HG02970 (cell line): ENCODE data around the gene C14orf93.
"Not testable (repeated sequence)": the region's sequence is repeated elsewhere in the genome, so short reads cannot be mapped to it uniquely, and the experiment has no call there.

Experiments used
- ATAC-seq: cut with Tn5 transposase; IDR thresholded peaks from one replicate; pipeline ENCODE4 v1.9.1; 2021; ENCODE audit warnings: mild to moderate bottlenecking, moderate library complexity, moderate number of reproducible peaks; ENCODE audit not compliant: unreplicated experiment, low FRiP score

The C14orf93 gene

DNA sequence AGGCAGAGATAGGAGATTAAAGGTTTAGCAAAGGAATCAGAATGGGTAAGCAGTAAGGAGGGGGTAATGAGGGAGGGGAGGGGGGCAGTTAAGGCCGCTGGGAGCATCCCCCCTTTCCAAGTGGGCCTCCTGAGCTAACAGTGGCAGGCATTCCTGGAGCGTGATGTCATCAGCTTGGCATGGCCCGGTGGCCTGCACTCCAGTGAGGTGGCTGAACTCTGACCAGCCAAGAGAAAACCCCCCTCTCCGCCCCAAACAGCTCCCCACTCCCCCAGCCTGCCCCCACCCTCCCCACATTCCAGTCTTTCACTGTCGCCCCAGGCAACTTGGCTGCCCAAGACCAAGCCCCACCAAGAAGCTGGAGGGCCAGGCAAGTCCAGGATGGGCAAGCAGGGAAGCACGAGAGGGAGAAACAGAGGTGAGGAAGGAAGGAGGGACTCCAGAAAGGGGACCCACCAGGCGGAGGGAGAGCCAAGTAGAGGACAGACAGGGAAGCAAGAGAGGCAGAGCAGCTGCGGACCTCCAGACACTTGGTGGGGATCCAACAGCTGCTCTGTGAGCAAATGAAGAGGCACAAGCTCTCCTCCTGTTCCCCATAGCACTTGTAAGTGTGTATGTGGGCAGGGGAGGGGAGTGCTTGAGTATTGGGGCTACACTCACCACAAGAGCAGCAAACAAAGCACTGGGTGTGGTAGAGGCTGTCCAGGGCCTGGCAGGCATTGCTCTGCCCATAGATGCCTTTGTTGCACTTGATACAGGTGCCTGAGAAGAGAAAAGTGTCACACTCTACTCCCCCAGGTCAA lies 32.1 kb downstream of the C14orf93 start:
- no peak for ATAC-seq

DNA sequence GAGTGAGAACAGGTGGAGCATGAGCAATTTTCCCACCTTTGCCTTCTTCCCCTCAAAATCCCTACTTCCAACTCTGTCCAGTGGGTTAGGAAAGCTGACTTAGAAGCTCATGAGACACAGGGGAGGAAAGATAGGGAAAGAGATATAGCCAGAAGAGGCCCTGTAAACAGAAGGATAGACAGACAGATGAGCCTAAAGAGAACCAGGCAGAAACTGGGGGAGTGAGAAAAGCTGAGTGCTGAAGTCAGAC lies 32.6 kb downstream of the C14orf93 start:
- no peak for ATAC-seq

DNA sequence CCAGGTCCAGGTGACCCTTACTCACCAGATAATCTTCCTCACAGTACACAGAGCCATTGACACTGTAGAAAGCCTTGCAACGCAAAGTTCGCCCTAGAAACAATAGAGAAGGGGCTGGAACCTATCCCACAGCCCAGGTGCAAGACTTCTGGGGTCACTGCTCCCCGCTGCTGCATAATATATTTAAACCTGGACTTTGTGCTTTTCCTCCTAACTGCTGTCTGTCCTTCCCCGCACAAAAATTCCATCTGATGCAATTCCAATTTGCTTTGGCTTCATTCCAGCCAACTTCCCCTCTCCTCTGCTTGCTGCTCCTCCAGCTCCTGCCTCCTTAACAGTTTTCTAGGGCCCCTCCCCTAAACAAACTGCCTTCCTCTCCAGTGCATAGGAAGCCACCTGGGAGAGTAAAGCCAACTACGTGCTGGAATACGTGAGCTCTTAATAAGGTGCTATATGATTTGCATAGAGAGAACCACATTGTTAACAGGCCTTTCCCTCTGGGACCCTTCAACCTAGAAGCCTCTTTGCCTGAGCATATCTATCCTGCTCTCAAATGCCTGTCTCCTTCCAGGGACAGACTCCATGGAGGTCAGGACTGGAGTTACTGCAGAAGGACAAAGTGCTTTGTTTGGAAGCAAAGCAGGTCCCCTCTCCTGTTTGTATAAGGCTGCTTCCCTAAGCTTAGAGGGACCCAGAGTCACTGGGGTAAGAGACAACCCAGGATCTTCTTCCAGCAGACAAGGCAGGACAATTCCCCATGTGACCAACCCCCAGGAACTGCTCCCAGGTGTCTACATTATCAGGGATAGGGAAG lies 33.1 kb downstream of the C14orf93 start:
- ATAC-seq, result no peak

DNA sequence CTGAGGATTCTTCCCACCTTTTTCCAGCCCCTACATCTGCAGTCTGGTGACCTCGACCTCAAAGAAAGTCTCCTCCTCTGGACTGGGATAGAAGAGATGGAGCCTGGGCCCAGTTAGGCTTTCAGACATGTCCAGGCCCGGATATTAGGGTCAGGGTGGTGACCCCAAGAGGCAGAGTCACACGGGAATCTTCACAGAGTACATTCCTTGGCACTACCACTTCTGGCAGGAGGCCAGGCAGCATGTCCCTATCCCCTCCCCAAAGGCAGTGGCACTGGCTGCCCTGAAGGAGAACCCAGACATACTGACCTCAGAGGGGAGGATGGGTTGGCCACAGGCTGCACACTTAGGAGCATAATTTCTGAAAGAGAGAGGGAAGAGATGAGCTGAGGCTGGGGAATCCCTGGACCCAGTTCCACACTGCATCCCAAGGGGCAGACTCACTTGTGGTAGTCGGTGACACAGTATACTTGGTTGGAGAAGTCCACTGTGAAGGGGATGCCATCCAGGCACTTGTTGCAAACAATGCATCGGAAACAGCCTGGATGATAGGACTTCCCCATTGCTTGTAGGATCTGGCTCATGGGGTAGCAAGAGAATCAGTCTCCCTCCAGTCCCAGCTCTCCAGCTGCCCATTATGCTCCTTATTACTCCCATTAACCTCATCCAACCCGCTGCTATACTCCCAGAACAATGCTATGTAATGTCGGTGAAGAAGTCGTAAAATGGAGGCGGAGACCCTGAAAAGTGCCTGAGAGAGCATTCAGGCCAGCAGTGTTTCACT lies 35.2 kb downstream of the C14orf93 start:
- ATAC-seq, result no peak

- no peak for ATAC-seq
These were observed 36.5 kb downstream of the C14orf93 start for GRCh38 chr14:22973217-22974032.

DNA sequence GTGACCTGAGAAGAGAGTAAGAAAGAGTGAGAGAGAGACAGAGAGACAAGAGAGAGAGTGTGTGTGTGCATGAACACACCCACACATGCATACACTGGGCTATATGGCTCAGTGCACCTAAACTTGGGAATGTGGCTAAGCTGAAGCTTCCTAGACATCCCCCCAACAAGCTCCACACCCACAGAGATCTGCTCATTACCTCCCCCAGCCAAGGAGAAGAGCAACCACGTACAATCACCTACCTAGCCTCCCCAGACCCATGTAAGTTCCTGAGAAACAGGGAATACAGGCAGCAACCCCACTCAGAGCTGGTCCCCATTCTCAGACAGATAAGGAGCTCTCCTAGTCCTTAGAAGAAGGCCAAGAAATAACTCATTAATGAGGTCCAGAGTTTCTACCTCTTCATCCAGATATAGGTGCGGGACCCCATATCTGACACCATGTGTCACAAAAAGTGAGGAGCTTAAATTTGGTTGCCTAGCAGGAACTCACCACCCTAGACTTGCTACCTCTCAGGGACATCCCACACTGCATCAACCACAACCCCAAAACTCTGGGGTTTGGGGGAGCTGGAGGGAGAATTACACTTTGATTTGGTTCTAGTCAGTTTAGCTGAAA lies 37.5 kb downstream of the C14orf93 start:
- no peak for ATAC-seq

GRCh38 chr14:22971152-22971551 lies 38.8 kb downstream of the C14orf93 start:
- no peak for ATAC-seq

DNA sequence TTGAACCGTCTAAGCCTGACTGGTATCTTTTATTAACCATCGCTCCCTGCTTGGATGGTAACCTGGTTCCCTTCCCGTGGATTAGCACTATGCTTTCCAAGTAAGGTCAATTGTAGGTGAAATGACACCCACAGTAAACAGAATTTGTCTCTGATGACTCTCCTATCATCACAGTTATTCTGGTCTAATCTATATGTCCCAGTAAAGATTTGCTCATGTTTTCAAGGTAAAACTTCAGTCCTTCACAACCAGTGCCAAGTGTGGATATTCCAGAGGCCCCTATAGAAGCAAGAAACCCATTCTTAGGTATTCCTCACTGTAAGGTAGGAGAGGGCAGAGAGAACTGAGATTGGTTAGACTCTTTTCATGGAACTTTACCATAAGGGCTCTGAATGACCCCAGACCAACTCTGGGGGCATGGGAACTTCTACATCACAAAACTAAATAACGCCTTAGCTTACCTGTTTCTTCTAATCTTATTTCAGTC lies 43.1 kb downstream of the C14orf93 start:
- no peak for ATAC-seq

DNA sequence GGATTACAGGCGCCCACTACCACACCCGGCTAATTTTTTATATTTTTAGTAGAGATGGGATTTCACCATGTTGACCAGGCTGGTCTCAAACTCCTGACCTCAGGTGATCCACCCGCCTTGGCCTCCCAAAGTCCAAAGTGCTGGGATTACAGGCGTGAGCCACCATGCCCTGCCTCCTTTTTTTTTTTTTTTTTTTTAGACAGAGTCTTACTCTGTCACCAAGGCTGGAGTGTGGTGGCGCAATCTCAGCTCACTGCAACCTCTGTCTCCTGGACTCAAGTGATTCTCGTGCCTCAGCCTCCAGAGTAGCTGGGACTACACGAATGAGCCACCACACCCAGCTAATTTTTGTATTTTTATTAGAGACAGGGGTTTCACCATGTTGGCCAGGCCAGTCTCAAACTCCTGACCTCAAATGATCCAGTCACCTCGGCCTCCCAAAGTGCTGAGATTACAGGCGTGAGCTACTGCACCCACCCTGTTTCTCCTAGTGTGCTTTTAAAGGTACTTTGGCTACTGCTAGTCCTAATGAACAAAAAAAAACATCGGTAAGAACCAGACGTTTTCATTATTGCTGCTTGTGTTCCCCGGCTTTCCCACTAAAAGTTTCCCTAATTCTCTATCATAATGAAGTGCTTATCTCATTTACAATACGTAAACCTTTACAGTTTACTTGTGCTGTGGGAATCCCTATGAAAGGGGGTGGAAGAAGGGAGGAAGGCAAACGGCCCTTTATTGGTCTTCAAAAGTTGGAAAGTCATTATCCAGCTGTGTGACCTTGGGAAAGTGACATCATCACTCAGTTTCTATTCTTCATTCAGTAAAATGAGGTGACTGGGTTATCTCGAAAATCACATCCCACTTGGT lies 43.8 kb downstream of the C14orf93 start:
- not testable (repeated sequence) for ATAC-seq

- ATAC-seq, result no peak
These were observed 47.8 kb downstream of the C14orf93 start for GRCh38 chr14:22962061-22962676.

- no peak for ATAC-seq
These were observed 54.0 kb downstream of the C14orf93 start for GRCh38 chr14:22955702-22956569.

DNA sequence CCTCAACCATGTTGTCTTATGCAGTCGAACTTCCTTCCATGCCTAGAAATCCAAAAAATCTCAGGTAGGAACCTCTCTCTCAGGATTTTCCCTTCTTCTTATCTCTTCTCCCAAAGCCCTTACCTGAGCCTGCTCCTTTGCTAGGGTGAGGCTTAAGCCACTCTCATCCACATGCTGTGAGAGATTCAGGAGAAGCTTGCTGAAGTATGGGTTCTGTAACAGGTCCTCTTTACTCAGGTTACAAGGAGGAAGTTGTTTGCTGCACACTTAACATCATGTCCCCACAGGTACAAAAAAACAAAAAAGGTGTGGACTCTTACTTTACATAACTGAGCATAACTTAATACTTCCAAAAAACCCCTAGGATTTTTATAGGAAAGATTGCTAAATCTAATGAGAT lies 57.5 kb downstream of the C14orf93 start:
- no peak for ATAC-seq

- ATAC-seq, result not testable (repeated sequence)
These were observed 58.1 kb downstream of the C14orf93 start for GRCh38 chr14:22951795-22952194.

DNA sequence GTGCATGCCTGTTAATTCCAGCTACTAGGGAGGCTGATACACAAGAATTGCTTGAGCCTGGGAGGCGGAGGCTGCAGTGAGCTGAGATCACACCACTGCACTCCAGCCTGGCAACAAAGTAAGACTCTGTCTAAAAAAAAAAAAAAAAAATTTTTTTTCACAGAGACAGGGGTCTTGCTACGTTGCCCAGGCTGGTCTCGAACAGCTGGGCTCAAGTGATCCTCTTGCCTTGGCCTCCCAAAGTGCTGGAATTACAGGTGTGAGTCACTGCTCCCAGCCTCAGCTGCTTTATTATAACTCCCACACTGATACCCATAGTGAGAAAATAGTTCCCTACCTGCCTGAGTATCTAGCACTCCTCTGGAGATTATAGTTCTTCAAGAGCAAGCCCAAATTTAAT lies 64.3 kb downstream of the C14orf93 start:
- ATAC-seq, result no peak

GRCh38 chr14:22939684-22940083 lies 70.3 kb downstream of the C14orf93 start:
- no peak for ATAC-seq
